ENCODE data around the gene KLRF2.

DNA sequence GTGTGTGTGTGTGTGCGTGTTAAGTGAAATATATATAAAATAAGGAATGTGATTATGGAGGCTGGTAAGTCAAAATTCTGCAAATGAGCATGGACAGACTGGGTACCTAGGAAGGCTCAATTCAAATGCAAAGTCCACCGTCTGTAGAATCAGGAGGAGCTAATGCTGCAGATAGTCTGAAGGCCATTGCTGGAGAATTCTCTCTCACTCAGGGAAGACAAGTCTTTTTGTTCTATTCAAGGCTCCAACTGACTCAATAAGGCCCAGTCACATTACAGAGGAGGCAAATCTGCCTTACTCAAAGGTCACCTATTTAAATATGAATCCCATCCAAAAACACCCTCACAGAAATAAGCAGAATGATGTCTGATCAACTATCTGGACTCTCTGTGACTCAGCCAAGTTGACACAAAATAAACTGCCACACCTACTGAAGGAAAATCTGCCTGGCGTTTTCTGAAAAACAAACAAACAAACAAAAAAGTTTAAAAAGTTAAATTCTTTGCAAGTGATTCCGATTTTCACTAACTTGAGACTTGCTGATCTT is 684 bp upstream of the KLRF2 start:
- no peak for TF ChIP-seq RFX5 (IDR thresholded peaks at IDR 0.05; ENCODE audit: borderline replicate concordance, low read depth, low read length)
- TF ChIP-seq, protein P1, sequence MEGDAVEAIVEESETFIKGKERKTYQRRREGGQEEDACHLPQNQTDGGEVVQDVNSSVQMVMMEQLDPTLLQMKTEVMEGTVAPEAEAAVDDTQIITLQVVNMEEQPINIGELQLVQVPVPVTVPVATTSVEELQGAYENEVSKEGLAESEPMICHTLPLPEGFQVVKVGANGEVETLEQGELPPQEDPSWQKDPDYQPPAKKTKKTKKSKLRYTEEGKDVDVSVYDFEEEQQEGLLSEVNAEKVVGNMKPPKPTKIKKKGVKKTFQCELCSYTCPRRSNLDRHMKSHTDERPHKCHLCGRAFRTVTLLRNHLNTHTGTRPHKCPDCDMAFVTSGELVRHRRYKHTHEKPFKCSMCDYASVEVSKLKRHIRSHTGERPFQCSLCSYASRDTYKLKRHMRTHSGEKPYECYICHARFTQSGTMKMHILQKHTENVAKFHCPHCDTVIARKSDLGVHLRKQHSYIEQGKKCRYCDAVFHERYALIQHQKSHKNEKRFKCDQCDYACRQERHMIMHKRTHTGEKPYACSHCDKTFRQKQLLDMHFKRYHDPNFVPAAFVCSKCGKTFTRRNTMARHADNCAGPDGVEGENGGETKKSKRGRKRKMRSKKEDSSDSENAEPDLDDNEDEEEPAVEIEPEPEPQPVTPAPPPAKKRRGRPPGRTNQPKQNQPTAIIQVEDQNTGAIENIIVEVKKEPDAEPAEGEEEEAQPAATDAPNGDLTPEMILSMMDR (IDR thresholded peaks at IDR 0.05; ENCODE audit: control extremely low read depth in 1 of 3, insufficient read depth in 1 of 3, low read depth in 1 of 3, low read length in 3 of 3) = no peak
- TF ChIP-seq YY1 (IDR thresholded peaks at IDR 0.05; ENCODE audit: low read depth, low read length) = no peak
- no peak for TF ChIP-seq POLR2AphosphoS5 (IDR thresholded peaks at IDR 0.05; ENCODE audit: low read depth, low read length)
- TF ChIP-seq EP300 (IDR thresholded peaks at IDR 0.05; ENCODE audit: borderline replicate concordance in 1 of 2, low read depth in 2 of 2, low read length in 2 of 2) = no peak
- TF ChIP-seq ASH2L (IDR thresholded peaks at IDR 0.05; ENCODE audit: low read length) = no peak
- TF ChIP-seq SIN3A (conservative IDR thresholded peaks at IDR 0.05 in 1 of 2, IDR thresholded peaks at IDR 0.05 in 1 of 2; ENCODE audit: low read depth in 1 of 2, low read length in 2 of 2) = no peak
- TF ChIP-seq EZH2 (IDR thresholded peaks at IDR 0.05; ENCODE audit: low read depth, low read length, severe bottlenecking) = no peak
- no peak for TF ChIP-seq KDM5A (IDR thresholded peaks at IDR 0.05; ENCODE audit: low read length)
- TF ChIP-seq GTF2F1 (IDR thresholded peaks at IDR 0.05; ENCODE audit: borderline replicate concordance, low read depth, low read length) = no peak
- TF ChIP-seq CEBPB (IDR thresholded peaks at IDR 0.05; ENCODE audit: low read depth, low read length) = no peak
